ENCODE results near the gene TOR1AIP2.
"Not testable (repeated sequence)": the region's sequence is repeated elsewhere in the genome, so short reads cannot be mapped to it uniquely, and the experiment has no call there.

Gene TOR1AIP2

GRCh38 chr1:179808503-179808902 lies 69.1 kb downstream of the TOR1AIP2 start:
- Histone ChIP-seq H3K9me3 (ENCODE audit: control insufficient read depth, low read length) (no peaks in the 10 kb centered on the region), H3K27me3 (replicated peaks; ENCODE audit: control insufficient read depth, insufficient read depth, low read length, poor library complexity, severe bottlenecking) (no peaks in the 10 kb centered on the region), H3K4me3 (ENCODE audit: insufficient read depth, low read depth, low read length, poor library complexity, severe bottlenecking) (no peak overlapping the region), H3K27ac (ENCODE audit: insufficient read depth, low read length, poor library complexity, severe bottlenecking) (no peak overlapping the region), H3K4me1 (ENCODE audit: control insufficient read depth, insufficient read depth, low read length, poor library complexity, severe bottlenecking) (no peaks in the 10 kb centered on the region), H3K36me3 (ENCODE audit: control insufficient read depth, insufficient read depth, low read length) (no peaks in the 10 kb centered on the region)
- no peak for DNase-seq

- DNase-seq, result no peak
- Histone ChIP-seq H3K9me3 (ENCODE audit: control insufficient read depth, low read length) (no peaks in the 10 kb centered on the region), H3K27me3 (replicated peaks; ENCODE audit: control insufficient read depth, insufficient read depth, low read length, poor library complexity, severe bottlenecking) (no peaks in the 10 kb centered on the region), H3K27ac (ENCODE audit: insufficient read depth, low read length, poor library complexity, severe bottlenecking) (no peak overlapping the region), H3K4me3 (ENCODE audit: insufficient read depth, low read depth, low read length, poor library complexity, severe bottlenecking) (no peak overlapping the region), H3K4me1 (ENCODE audit: control insufficient read depth, insufficient read depth, low read length, poor library complexity, severe bottlenecking) (no peaks in the 10 kb centered on the region), H3K36me3 (ENCODE audit: control insufficient read depth, insufficient read depth, low read length) (no peaks in the 10 kb centered on the region)
These were observed 69.7 kb downstream of the TOR1AIP2 start for GRCh38 chr1:179807691-179808485.

GRCh38 chr1:179807291-179807690 lies 70.3 kb downstream of the TOR1AIP2 start:
- no peaks in the 10 kb centered on the region for H3K9me3 ChIP-seq (ENCODE audit: control insufficient read depth, low read length)
- H3K27ac ChIP-seq (ENCODE audit: insufficient read depth, low read length, poor library complexity, severe bottlenecking), result no peak overlapping the region
- no peaks in the 10 kb centered on the region for H3K4me1 ChIP-seq (ENCODE audit: control insufficient read depth, insufficient read depth, low read length, poor library complexity, severe bottlenecking)
- H3K27me3 ChIP-seq (replicated peaks; ENCODE audit: control insufficient read depth, insufficient read depth, low read length, poor library complexity, severe bottlenecking), result no peaks in the 10 kb centered on the region
- DNase-seq, result no peak
- H3K4me3 ChIP-seq (ENCODE audit: insufficient read depth, low read depth, low read length, poor library complexity, severe bottlenecking), result no peak overlapping the region
- no peaks in the 10 kb centered on the region for H3K36me3 ChIP-seq (ENCODE audit: control insufficient read depth, insufficient read depth, low read length)

- Histone ChIP-seq H3K9me3 (ENCODE audit: control insufficient read depth, low read length) (no peaks in the 10 kb centered on the region), H3K36me3 (ENCODE audit: control insufficient read depth, insufficient read depth, low read length) (no peaks in the 10 kb centered on the region), H3K27ac (ENCODE audit: insufficient read depth, low read length, poor library complexity, severe bottlenecking) (no peak overlapping the region), H3K27me3 (replicated peaks; ENCODE audit: control insufficient read depth, insufficient read depth, low read length, poor library complexity, severe bottlenecking) (no peaks in the 10 kb centered on the region), H3K4me3 (ENCODE audit: insufficient read depth, low read depth, low read length, poor library complexity, severe bottlenecking) (no peak overlapping the region), H3K4me1 (ENCODE audit: control insufficient read depth, insufficient read depth, low read length, poor library complexity, severe bottlenecking) (no peaks in the 10 kb centered on the region)
- DNase-seq, result no peak
These were observed 71.3 kb downstream of the TOR1AIP2 start for GRCh38 chr1:179806333-179806732.

- Histone ChIP-seq H3K36me3 (ENCODE audit: control insufficient read depth, insufficient read depth, low read length) (no peaks in the 10 kb centered on the region), H3K27ac (ENCODE audit: insufficient read depth, low read length, poor library complexity, severe bottlenecking) (no peak overlapping the region), H3K4me3 (ENCODE audit: insufficient read depth, low read depth, low read length, poor library complexity, severe bottlenecking) (no peak overlapping the region), H3K9me3 (ENCODE audit: control insufficient read depth, low read length) (no peaks in the 10 kb centered on the region), H3K4me1 (ENCODE audit: control insufficient read depth, insufficient read depth, low read length, poor library complexity, severe bottlenecking) (no peaks in the 10 kb centered on the region), H3K27me3 (replicated peaks; ENCODE audit: control insufficient read depth, insufficient read depth, low read length, poor library complexity, severe bottlenecking) (no peaks in the 10 kb centered on the region)
- no peak for DNase-seq
These were observed 72.1 kb downstream of the TOR1AIP2 start for GRCh38 chr1:179805291-179806195.

GRCh38 chr1:179804417-179804816 lies 73.2 kb downstream of the TOR1AIP2 start:
- H3K4me1 ChIP-seq (ENCODE audit: control insufficient read depth, insufficient read depth, low read length, poor library complexity, severe bottlenecking); H3K36me3 ChIP-seq (ENCODE audit: control insufficient read depth, insufficient read depth, low read length); H3K4me3 ChIP-seq (ENCODE audit: insufficient read depth, low read depth, low read length, poor library complexity, severe bottlenecking); H3K27me3 ChIP-seq (replicated peaks; ENCODE audit: control insufficient read depth, insufficient read depth, low read length, poor library complexity, severe bottlenecking); H3K9me3 ChIP-seq (ENCODE audit: control insufficient read depth, low read length); H3K27ac ChIP-seq (ENCODE audit: insufficient read depth, low read length, poor library complexity, severe bottlenecking); DNase-seq: not testable (repeated sequence)

GRCh38 chr1:179803918-179804317 lies 73.7 kb downstream of the TOR1AIP2 start:
- no peaks in the 10 kb centered on the region for H3K36me3 ChIP-seq (ENCODE audit: control insufficient read depth, insufficient read depth, low read length)
- no peaks in the 10 kb centered on the region for H3K4me1 ChIP-seq (ENCODE audit: control insufficient read depth, insufficient read depth, low read length, poor library complexity, severe bottlenecking)
- H3K27me3 ChIP-seq (replicated peaks; ENCODE audit: control insufficient read depth, insufficient read depth, low read length, poor library complexity, severe bottlenecking), result no peaks in the 10 kb centered on the region
- no peak overlapping the region for H3K4me3 ChIP-seq (ENCODE audit: insufficient read depth, low read depth, low read length, poor library complexity, severe bottlenecking)
- H3K9me3 ChIP-seq (ENCODE audit: control insufficient read depth, low read length), result no peaks in the 10 kb centered on the region
- DNase-seq, result no peak
- H3K27ac ChIP-seq (ENCODE audit: insufficient read depth, low read length, poor library complexity, severe bottlenecking), result no peak overlapping the region

GRCh38 chr1:179803104-179803503 lies 74.5 kb downstream of the TOR1AIP2 start:
- no peak for DNase-seq
- Histone ChIP-seq H3K4me3 (ENCODE audit: insufficient read depth, low read depth, low read length, poor library complexity, severe bottlenecking) (no peak overlapping the region), H3K36me3 (ENCODE audit: control insufficient read depth, insufficient read depth, low read length) (no peaks in the 10 kb centered on the region), H3K27ac (ENCODE audit: insufficient read depth, low read length, poor library complexity, severe bottlenecking) (no peak overlapping the region), H3K9me3 (ENCODE audit: control insufficient read depth, low read length) (no peaks in the 10 kb centered on the region), H3K4me1 (ENCODE audit: control insufficient read depth, insufficient read depth, low read length, poor library complexity, severe bottlenecking) (no peaks in the 10 kb centered on the region), H3K27me3 (replicated peaks; ENCODE audit: control insufficient read depth, insufficient read depth, low read length, poor library complexity, severe bottlenecking) (no peaks in the 10 kb centered on the region)

- Histone ChIP-seq H3K4me3 (ENCODE audit: insufficient read depth, low read depth, low read length, poor library complexity, severe bottlenecking) (no peak overlapping the region), H3K27me3 (replicated peaks; ENCODE audit: control insufficient read depth, insufficient read depth, low read length, poor library complexity, severe bottlenecking) (no peaks in the 10 kb centered on the region), H3K4me1 (ENCODE audit: control insufficient read depth, insufficient read depth, low read length, poor library complexity, severe bottlenecking) (no peaks in the 10 kb centered on the region), H3K9me3 (ENCODE audit: control insufficient read depth, low read length) (no peaks in the 10 kb centered on the region), H3K36me3 (ENCODE audit: control insufficient read depth, insufficient read depth, low read length) (no peaks in the 10 kb centered on the region), H3K27ac (ENCODE audit: insufficient read depth, low read length, poor library complexity, severe bottlenecking) (no peak overlapping the region)
- no peak for DNase-seq
These were observed 77.1 kb downstream of the TOR1AIP2 start for GRCh38 chr1:179800481-179800880.
